ENCODE measurements around the gene C3.

C3 gene

DNA sequence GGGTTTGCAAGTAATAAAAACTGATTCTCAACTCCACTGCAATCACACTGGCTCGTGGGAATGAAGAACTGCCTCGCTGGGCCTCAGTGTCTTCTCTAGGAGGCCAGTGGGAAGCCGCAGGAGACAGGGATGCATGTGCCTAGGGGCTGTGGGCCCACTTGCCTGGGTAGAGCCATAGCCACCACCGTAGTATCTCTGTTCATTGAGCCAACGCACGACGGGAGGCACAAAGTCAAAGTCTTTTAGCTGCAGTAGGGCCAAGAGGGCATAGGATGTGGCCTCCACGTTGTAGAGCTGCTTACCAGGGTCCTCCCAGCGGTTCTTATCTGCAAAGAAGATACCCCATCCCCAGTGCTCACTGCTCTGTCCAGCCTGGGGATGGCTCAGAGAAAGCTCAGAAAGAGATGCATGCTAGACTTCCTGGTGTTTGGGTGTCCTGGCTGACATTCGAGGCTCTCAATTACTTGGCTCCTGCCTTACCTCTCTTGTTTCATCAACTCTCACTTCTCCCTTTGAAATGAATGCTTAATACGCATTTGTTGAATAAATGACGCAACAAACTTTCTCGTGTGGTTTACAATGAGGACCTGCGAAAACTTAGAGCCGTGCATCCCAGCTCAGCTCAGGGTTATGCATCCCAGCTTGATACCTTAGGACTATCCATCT lies 34.4 kb downstream of the C3 start:
- H3K27ac ChIP-seq, result no peak overlapping the region
- TF ChIP-seq, protein P1, sequence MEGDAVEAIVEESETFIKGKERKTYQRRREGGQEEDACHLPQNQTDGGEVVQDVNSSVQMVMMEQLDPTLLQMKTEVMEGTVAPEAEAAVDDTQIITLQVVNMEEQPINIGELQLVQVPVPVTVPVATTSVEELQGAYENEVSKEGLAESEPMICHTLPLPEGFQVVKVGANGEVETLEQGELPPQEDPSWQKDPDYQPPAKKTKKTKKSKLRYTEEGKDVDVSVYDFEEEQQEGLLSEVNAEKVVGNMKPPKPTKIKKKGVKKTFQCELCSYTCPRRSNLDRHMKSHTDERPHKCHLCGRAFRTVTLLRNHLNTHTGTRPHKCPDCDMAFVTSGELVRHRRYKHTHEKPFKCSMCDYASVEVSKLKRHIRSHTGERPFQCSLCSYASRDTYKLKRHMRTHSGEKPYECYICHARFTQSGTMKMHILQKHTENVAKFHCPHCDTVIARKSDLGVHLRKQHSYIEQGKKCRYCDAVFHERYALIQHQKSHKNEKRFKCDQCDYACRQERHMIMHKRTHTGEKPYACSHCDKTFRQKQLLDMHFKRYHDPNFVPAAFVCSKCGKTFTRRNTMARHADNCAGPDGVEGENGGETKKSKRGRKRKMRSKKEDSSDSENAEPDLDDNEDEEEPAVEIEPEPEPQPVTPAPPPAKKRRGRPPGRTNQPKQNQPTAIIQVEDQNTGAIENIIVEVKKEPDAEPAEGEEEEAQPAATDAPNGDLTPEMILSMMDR (IDR thresholded peaks at IDR 0.05), result no peak
- TF ChIP-seq ZFX (IDR thresholded peaks at IDR 0.05; ENCODE audit: borderline replicate concordance), result no peak

DNA sequence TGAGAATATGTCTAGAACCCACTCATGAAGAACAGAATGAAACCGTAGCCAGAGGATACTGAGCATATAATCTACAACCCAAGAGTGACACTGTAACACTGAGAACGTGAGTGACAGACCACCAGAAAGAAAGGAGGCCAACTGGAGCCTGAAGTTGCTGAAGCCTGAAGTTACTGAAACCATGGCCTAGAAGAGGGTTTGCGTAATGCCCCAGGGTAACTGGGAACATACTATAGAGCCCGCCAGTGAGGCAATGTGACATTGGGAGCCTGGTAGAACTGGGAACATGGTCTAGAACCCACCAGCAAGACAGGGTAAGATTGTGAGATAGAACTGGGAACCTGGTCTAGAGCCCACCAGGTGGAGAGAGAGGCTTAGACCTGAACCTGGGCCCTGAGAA lies 35.0 kb downstream of the C3 start:
- no peak for TF ChIP-seq ZFX (IDR thresholded peaks at IDR 0.05; ENCODE audit: borderline replicate concordance)
- TF ChIP-seq, protein P1 (IDR thresholded peaks at IDR 0.05), result no peak

DNA sequence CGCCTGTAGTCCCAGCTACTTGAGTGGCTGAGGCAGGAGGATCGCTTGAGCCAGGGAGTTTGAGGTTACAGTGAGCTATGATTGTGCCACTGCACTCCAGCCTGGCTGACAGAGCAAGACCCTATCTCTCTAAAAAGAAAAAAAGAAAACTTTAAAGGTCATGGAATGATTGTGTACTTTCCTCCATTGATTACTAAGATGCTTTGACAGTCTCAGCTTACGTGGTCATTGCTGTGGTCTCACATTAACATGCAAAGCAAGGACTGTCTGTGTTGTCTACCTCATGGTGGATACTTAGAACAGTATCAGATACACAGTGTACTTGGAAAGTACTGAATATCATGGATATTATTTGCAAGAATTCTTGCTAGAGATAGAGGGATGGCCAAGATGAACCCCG lies 36.5 kb downstream of the C3 start:
- TF ChIP-seq ZFX (IDR thresholded peaks at IDR 0.05; ENCODE audit: borderline replicate concordance), result no peak
- no peak overlapping the region for H3K27ac ChIP-seq

More for the DNA sequence above, 35.0 kb downstream of the C3 start:
- H3K27ac ChIP-seq, result no peak overlapping the region

DNA sequence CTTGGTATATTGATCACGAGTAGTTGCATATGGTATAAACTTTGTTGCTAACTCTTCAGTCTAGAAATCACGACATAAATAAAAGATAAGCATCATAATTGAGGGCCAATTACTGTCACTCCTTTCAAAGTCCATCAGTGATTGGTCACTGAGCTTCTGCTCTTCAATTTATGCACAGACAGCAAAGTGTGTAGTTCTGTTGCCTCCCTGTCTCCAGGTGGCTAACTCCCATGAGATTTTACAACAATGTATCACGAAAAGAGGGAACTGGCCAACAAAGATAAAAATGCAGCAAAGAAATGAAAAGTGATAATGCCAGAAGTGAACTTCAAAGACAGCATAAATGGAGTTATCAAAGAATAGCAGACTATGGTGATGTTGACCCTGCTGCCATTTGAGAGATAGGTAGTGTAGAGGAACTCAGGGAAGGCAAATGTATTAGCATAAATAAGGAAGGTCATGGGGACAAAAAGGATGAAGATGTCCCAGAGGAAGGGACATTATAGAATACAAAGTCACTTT lies 37.8 kb downstream of the C3 start:
- no peak overlapping the region for H3K27ac ChIP-seq
- TF ChIP-seq ZFX (IDR thresholded peaks at IDR 0.05; ENCODE audit: borderline replicate concordance), result no peak
- TF ChIP-seq, protein P1 (IDR thresholded peaks at IDR 0.05), result no peak

DNA sequence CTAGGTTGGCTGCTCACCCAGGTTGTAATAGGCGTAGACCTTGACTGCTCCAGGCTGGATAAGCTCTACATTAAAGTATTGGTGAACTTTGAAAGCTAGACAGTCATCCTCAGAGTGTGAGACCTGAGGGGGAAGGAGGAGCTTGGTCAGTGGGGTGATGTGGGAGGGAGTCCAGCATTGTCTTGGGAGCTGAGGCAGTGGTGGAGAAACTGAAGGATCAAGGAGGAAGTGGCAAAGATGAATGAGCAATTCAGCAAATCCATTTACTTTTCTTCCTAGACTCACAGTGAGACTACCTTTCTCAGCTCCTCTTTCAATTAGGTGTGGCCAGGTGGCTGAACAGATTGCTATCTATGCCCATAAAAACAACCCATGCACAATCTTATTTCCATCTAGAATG lies 40.3 kb downstream of the C3 start:
- TF ChIP-seq, protein P1 (IDR thresholded peaks at IDR 0.05), result no peak
- no peak for TF ChIP-seq ZFX (IDR thresholded peaks at IDR 0.05; ENCODE audit: borderline replicate concordance)
- H3K27ac ChIP-seq, result no peak overlapping the region

DNA sequence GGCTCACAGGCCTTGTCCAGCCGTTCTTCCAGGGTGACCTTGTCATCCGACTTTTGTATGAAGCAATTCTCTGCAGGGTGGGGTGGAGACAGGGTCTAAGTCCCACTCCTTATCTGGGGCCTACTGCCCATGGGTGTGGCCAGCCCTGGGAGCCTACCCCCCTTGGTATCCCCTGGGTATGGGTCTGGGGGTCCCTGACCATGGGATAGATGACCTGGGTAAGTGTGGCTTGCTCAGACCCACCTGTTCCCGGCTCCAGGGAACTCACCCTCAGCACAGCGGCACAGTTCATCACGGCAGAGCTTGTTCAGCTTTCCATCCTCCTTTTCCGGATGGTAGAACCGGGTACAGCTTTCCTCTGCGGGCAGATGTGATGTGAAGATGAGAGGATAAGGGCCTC lies 41.3 kb downstream of the C3 start:
- no peak overlapping the region for H3K27ac ChIP-seq
- TF ChIP-seq, protein P1 (IDR thresholded peaks at IDR 0.05), result no peak
- TF ChIP-seq ZFX (IDR thresholded peaks at IDR 0.05; ENCODE audit: borderline replicate concordance), result no peak

DNA sequence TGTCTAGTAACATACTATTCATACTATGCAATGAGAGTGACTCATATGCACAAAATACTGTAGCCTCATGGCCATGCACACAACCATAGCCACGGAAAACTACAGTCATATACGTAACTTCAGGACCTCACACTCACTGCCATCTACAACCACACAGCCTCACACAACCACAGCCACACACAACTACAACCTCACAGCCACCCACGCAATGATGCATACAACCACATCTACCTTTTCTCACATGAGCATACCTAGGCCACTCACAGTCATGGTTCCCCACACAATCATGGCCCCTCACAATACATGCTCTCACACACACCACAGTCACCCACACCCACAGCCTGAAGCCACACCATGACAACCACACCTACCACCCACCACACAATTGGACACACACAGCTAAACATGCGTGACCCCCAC lies 41.8 kb downstream of the C3 start:
- H3K27ac ChIP-seq, result no peak overlapping the region
- TF ChIP-seq, protein P1 (IDR thresholded peaks at IDR 0.05), result no peak
- no peak for TF ChIP-seq ZFX (IDR thresholded peaks at IDR 0.05; ENCODE audit: borderline replicate concordance)

Measured in 22Rv1 (cell line).